ENCODE measurements around the gene RPUSD1. TPM values are rescaled to one million over a fixed set of nuclear protein-coding genes. Genes with fewer than 3 reads are reported as not detected.

The RPUSD1 gene
- total RNA-seq, 2 donors from 2014 or later, result 24.1 to 34.4 TPM

GRCh38 chr16:751152-752006 is 36.8 kb downstream of the RPUSD1 start:
- Histone ChIP-seq H3K9me3 (ENCODE audit: control insufficient read depth, low read length) (no peaks in the 10 kb centered on the region), H3K27ac (ENCODE audit: low read depth, low read length) (no peak overlapping the region), H3K4me3 (ENCODE audit: low read length) (no peak overlapping the region), H3K27me3 (ENCODE audit: control insufficient read depth, insufficient read depth, low read length, poor library complexity, severe bottlenecking) (no peaks in the 10 kb centered on the region), H3K4me1 (ENCODE audit: control insufficient read depth, insufficient read depth, low read length) (no peaks in the 10 kb centered on the region), H3K36me3 (ENCODE audit: control insufficient read depth, insufficient read depth, low read length) (no peaks in the 10 kb centered on the region), H3K9ac (ENCODE audit: extremely low read depth, low read length, poor library complexity, severe bottlenecking) (no peak overlapping the region)
- Mint-ChIP-seq H3K27ac (no peak overlapping the region), H3K27me3 (ENCODE audit: insufficient read depth) (peaks cover 15% of the 10 kb centered on the region), H3K4me1 (peaks cover 13% of the 10 kb centered on the region), H3K9me3 (peaks cover 2% of the 10 kb centered on the region), H3K4me3 (no peak overlapping the region), H3K36me3 (ENCODE audit: low read depth) (no peaks in the 10 kb centered on the region)
- TF ChIP-seq CTCF (conservative IDR thresholded peaks at IDR 0.05), result no peak
- 74 to 76% methylated on average over 27 to 35 of the region's 39 CpGs for WGBS, 2 experiments (ENCODE audit: insufficient coverage in 1 of 2, insufficient read length in 1 of 2)
- DNase-seq, result no peak

- no peaks in the 10 kb centered on the region for H3K27me3 ChIP-seq (ENCODE audit: control insufficient read depth, insufficient read depth, low read length, poor library complexity, severe bottlenecking)
- H3K36me3 Mint-ChIP-seq (ENCODE audit: low read depth), result no peaks in the 10 kb centered on the region
- H3K4me1 ChIP-seq (ENCODE audit: control insufficient read depth, insufficient read depth, low read length), result no peaks in the 10 kb centered on the region
- no peaks in the 10 kb centered on the region for H3K9me3 ChIP-seq (ENCODE audit: control insufficient read depth, low read length)
- H3K27ac Mint-ChIP-seq, result no peak overlapping the region
- no peak overlapping the region for H3K27ac ChIP-seq (ENCODE audit: low read depth, low read length)
- peaks cover 11% of the 10 kb centered on the region for H3K27me3 Mint-ChIP-seq (ENCODE audit: insufficient read depth)
- H3K4me3 Mint-ChIP-seq, result no peak overlapping the region
- no peaks in the 10 kb centered on the region for H3K36me3 ChIP-seq (ENCODE audit: control insufficient read depth, insufficient read depth, low read length)
- no peaks in the 10 kb centered on the region for H3K9me3 Mint-ChIP-seq
- peaks cover 13% of the 10 kb centered on the region for H3K4me1 Mint-ChIP-seq
- no peak overlapping the region for H3K4me3 ChIP-seq (ENCODE audit: low read length)
- no peak for TF ChIP-seq CTCF (conservative IDR thresholded peaks at IDR 0.05)
- no peak for DNase-seq
- no peak overlapping the region for H3K9ac ChIP-seq (ENCODE audit: extremely low read depth, low read length, poor library complexity, severe bottlenecking)
- 76 to 86% methylated on average over 9 of the region's 9 CpGs for WGBS, 2 experiments (ENCODE audit: insufficient coverage in 1 of 2, insufficient read length in 1 of 2)
Measured at GRCh38 chr16:750485-750884, 37.7 kb downstream of the RPUSD1 start.

- H3K9me3 Mint-ChIP-seq, result no peaks in the 10 kb centered on the region
Measured at GRCh38 chr16:749010-749409, 39.2 kb downstream of the RPUSD1 start.

More at GRCh38 chr16:749010-749409, 39.2 kb downstream of the RPUSD1 start:
- Histone ChIP-seq H3K36me3 (ENCODE audit: control insufficient read depth, insufficient read depth, low read length) (no peaks in the 10 kb centered on the region), H3K4me1 (ENCODE audit: control insufficient read depth, insufficient read depth, low read length) (no peaks in the 10 kb centered on the region), H3K4me3 (ENCODE audit: low read length) (no peak overlapping the region), H3K27ac (ENCODE audit: low read depth, low read length) (no peak overlapping the region), H3K9me3 (ENCODE audit: control insufficient read depth, low read length) (no peaks in the 10 kb centered on the region), H3K27me3 (ENCODE audit: control insufficient read depth, insufficient read depth, low read length, poor library complexity, severe bottlenecking) (no peaks in the 10 kb centered on the region), H3K9ac (ENCODE audit: extremely low read depth, low read length, poor library complexity, severe bottlenecking) (no peak overlapping the region)
- 97 to 100% methylated on average over 6 of the region's 6 CpGs for WGBS, 2 experiments (ENCODE audit: insufficient coverage in 1 of 2, insufficient read length in 1 of 2)
- Mint-ChIP-seq H3K27me3 (ENCODE audit: insufficient read depth) (peaks cover 11% of the 10 kb centered on the region), H3K27ac (no peak overlapping the region), H3K4me3 (no peak overlapping the region), H3K36me3 (ENCODE audit: low read depth) (no peaks in the 10 kb centered on the region), H3K4me1 (peaks cover 13% of the 10 kb centered on the region)
- TF ChIP-seq CTCF (conservative IDR thresholded peaks at IDR 0.05), result no peak
- no peak for DNase-seq

Measured in endodermal cell (in vitro differentiated cells).